HepG2 (cell line): ENCODE results near the gene TWF1. TPM values are rescaled to one million over a fixed set of nuclear protein-coding genes. Genes with fewer than 3 reads are reported as not detected.

Experiments
- ATAC-seq: fragments of 200-7000 bp; cut with Tn5 transposase; 3 replicates; pipeline ENCODE4 v1.9.1; 2020; ENCODE audit warnings: mild to moderate bottlenecking, moderate library complexity
- Bru-seq: library from RNA; stranded (reverse); fragments of 400-500 nt; gene quantifications from one replicate; lab custom pipeline; 2021; lab: Mats Ljungman, UMichigan
- BruChase-seq, 2 experiments: library from RNA; stranded (reverse); fragments of 400-500 nt; gene quantifications; one replicate each; lab custom pipeline; 2021; lab: Mats Ljungman, UMichigan
- BruUV-seq: library from RNA; stranded (reverse); fragments of 400-500 nt; replicated peaks from 2 replicates; lab custom pipeline; 2021; lab: Mats Ljungman, UMichigan
- CTCF ChIA-PET: fragments of 300-600 bp; formaldehyde crosslinking; extraction: SDS; loops from one replicate; lab custom pipeline; 2021; ENCODE audit warnings: low total read pairs, inconsistent platforms, low intra/inter-chr PET ratio; lab: Yijun Ruan, JAX
- POLR2A ChIA-PET: fragments of 350-600 bp; sonication (Branson Sonifier 250); formaldehyde crosslinking; loops from one replicate; lab custom pipeline; 2020; ENCODE audit warnings: antibody characterized with exemption, inconsistent platforms; lab: Yijun Ruan, JAX
- DNase-seq: peaks from one replicate; pipeline ENCODE4 v3.0.0-alpha.2; 2015; ENCODE audit warnings: low spot score
- FAIRE-seq: peaks from 3 replicates; lab custom pipeline; 2011; peaks lifted over from hg19 to GRCh38; lab: Jason Lieb, UNC
- H2AFZ ChIP-seq: one replicate; pipeline ENCODE4 v1.6.1; 2011; ENCODE audit warnings: low read length, inconsistent platforms
- H3K27ac ChIP-seq: fragments of 300-600 bp; 3 replicates; pipeline ENCODE4 v1.8.0; 2011; ENCODE audit warnings: mixed run types, mild to moderate bottlenecking, mixed read lengths, low read length, inconsistent platforms; ENCODE audit not compliant: insufficient read depth; ENCODE audit errors: extremely low read length
- H3K27me3 ChIP-seq, 2 experiments: fragments of 200-600 bp in 1 of 2; 2 replicates in 1 of 2; 3 replicates in 1 of 2; pipeline versions ENCODE4 v1.6.0 to v1.8.0; 2011; ENCODE audit warnings: low read length in 2 of 2, mild to moderate bottlenecking in 2 of 2, moderate library complexity in 2 of 2, inconsistent platforms in 1 of 2; ENCODE audit not compliant: insufficient read depth in 2 of 2, control insufficient read depth in 1 of 2
- H3K36me3 ChIP-seq, 2 experiments: fragments of 200-600 bp in 1 of 2; replicated peaks in 1 of 2; 2 replicates in 1 of 2; 3 replicates in 1 of 2; pipeline versions ENCODE4 v1.5.1 to v1.8.0; 2011; ENCODE audit warnings: low read length in 2 of 2, inconsistent platforms in 1 of 2; ENCODE audit not compliant: insufficient read depth in 2 of 2, control insufficient read depth in 1 of 2
- H3K4me1 ChIP-seq: 2 replicates; pipeline ENCODE4 v1.5.1; 2012; ENCODE audit warnings: low read length, inconsistent platforms; ENCODE audit not compliant: insufficient read depth
- H3K4me2 ChIP-seq: 2 replicates; pipeline ENCODE4 v1.6.0; 2011; ENCODE audit warnings: low read depth, low read length, inconsistent platforms
- H3K4me3 ChIP-seq, 3 experiments: fragments of 200-600 bp in 1 of 3; sonication (generic), shearing (Covaris generic) in 1 of 3; replicated peaks in 1 of 3; 2 replicates each; pipeline ENCODE4 v1.5.1; 2011 to 2016; ENCODE audit warnings: low read length in 3 of 3, inconsistent platforms in 2 of 3, low read depth in 2 of 3, mild to moderate bottlenecking in 2 of 3, control low read depth in 1 of 3, mixed read lengths in 1 of 3; ENCODE audit not compliant: insufficient read depth in 1 of 3
- H3K79me2 ChIP-seq: one replicate; pipeline ENCODE4 v1.6.1; 2011; ENCODE audit warnings: low read length, inconsistent platforms; ENCODE audit not compliant: insufficient read depth
- H3K9ac ChIP-seq: 2 replicates; pipeline ENCODE4 v1.6.0; 2011; ENCODE audit warnings: mild to moderate bottlenecking, low read depth, low read length, inconsistent platforms; ENCODE audit not compliant: insufficient read depth
- H3K9me3 ChIP-seq: 2 replicates; pipeline ENCODE4 v1.5.1; 2012; ENCODE audit warnings: mild to moderate bottlenecking, low read length
- H4K20me1 ChIP-seq: 2 replicates; pipeline ENCODE4 v1.6.0; 2011; ENCODE audit warnings: inconsistent platforms, mild to moderate bottlenecking, low read length, moderate library complexity; ENCODE audit not compliant: insufficient read depth
- KAT7 ChIP-seq: IDR thresholded peaks from 2 replicates; pipeline ENCODE4 v1.6.1; 2018; ENCODE audit warnings: borderline replicate concordance, missing compliant biosample characterization
- MED8 ChIP-seq: sonication (generic); formaldehyde crosslinking; IDR thresholded peaks from 2 replicates; pipeline ENCODE4 v1.8.1; 2023; ENCODE audit warnings: mild to moderate bottlenecking, missing genetic modification reagents; ENCODE audit not compliant: insufficient replicate concordance
- RAD51 ChIP-seq: fragments of 450-650 bp; IDR thresholded peaks from 2 replicates; pipeline ENCODE4 v1.6.1; 2016; ENCODE audit warnings: borderline replicate concordance
- SP4 ChIP-seq: sonication (generic); formaldehyde crosslinking; IDR thresholded peaks from 2 replicates; pipeline ENCODE4 v1.8.1; 2023; ENCODE audit warnings: mild to moderate bottlenecking, missing genetic modification reagents
- ZFX ChIP-seq: sonication (generic); formaldehyde crosslinking; IDR thresholded peaks from 2 replicates; pipeline ENCODE4 v1.4.0; 2020; ENCODE audit warnings: mild to moderate bottlenecking, low read depth, missing genetic modification reagents, moderate library complexity
- ZNF138 ChIP-seq: sonication (generic); formaldehyde crosslinking; IDR thresholded peaks from 2 replicates; pipeline ENCODE4 v1.5.0; 2020; ENCODE audit warnings: mild to moderate bottlenecking, low read depth, missing genetic modification reagents
- ZNF225 ChIP-seq: sonication (generic); formaldehyde crosslinking; IDR thresholded peaks from 2 replicates; pipeline ENCODE4 v1.4.0; 2020; ENCODE audit warnings: mild to moderate bottlenecking, missing genetic modification reagents
- ZNF547 ChIP-seq: sonication (generic); formaldehyde crosslinking; IDR thresholded peaks from 2 replicates; pipeline ENCODE4 v1.5.1; 2020; ENCODE audit warnings: mild to moderate bottlenecking, missing genetic modification reagents
- ZNF841 ChIP-seq: sonication (generic); formaldehyde crosslinking; IDR thresholded peaks from 2 replicates; pipeline ENCODE4 v1.8.1; 2023; ENCODE audit warnings: missing genetic modification reagents, borderline replicate concordance
- ZSCAN31 ChIP-seq: sonication (generic); formaldehyde crosslinking; IDR thresholded peaks from 2 replicates; pipeline ENCODE4 v1.5.0; 2020; ENCODE audit warnings: low read depth, mild to moderate bottlenecking, missing genetic modification reagents
- WGBS: methylation state at CpG from one replicate; pipeline ENCODE4 v1.1.6; 2017; ENCODE audit warnings: low lambda C conversion rate; 5-methylcytosine and 5-hydroxymethylcytosine counted together
- in situ Hi-C: cut with HindIII; loops from 2 replicates; pipeline ENCODE4 v1.10.0; 2017; ENCODE audit warnings: low pct_unique_long_range_greater_than_20kb; ENCODE audit not compliant: extremely low pct_ligation_motif_present
- intact Hi-C: fragments of 100-400 bp; cut with micrococcal nuclease; formaldehyde crosslinking; loops from one replicate; pipeline ENCODE4 v1.10.0; 2022; ENCODE audit not compliant: unreplicated experiment
- long read RNA-seq, 2 experiments: library from RNA in 1 of 2; library from polyadenylated mRNA in 1 of 2; stranded (forward) in 1 of 2; unstranded in 1 of 2; transcript quantifications; one replicate each; pipeline ENCODE4 v2.0.0, GENCODE V29; 2019 to 2022
- polyA minus RNA-seq, 3 experiments: library from RNA; depleted of rRNA, polyadenylated mRNA; stranded (reverse); fragments of >200 nt; gene quantifications; 2 replicates each; pipeline ENCODE4 v1.2.3, GENCODE V29; 2011; ENCODE audit warnings: low replicate concordance in 1 of 3
- polyA plus RNA-seq, 8 experiments: library from polyadenylated mRNA; depleted of rRNA in 3 of 8; stranded (reverse) in 7 of 8; unstranded in 1 of 8; fragments of >200 nt; fragmentation: Illumina TruSeq in 4 of 8; extraction: Trizol in 4 of 8; gene quantifications; 2 replicates each; pipeline versions ENCODE4 v1.2.1 to v1.2.3, GENCODE V29; 2011 to 2016; ENCODE audit warnings: low read depth in 4 of 8, missing spikeins in 1 of 8, mixed read lengths in 1 of 8; ENCODE audit not compliant: insufficient read depth in 1 of 8
- total RNA-seq, 5 experiments: library from RNA; depleted of rRNA; stranded (reverse); fragments of >200 nt; fragmentation: Illumina TruSeq; extraction: Trizol; gene quantifications; 2 replicates each; pipeline ENCODE4 v1.2.3, GENCODE V29; 2016; ENCODE audit warnings: low read depth in 1 of 5
- TF ChIP-seq, protein P1 (sequence below): sonication (generic); formaldehyde crosslinking; IDR thresholded peaks from 2 replicates; pipeline ENCODE4 v1.4.0; 2020; ENCODE audit warnings: mild to moderate bottlenecking, missing genetic modification reagents
- TF ChIP-seq, protein P2 (sequence below): sonication (generic); formaldehyde crosslinking; IDR thresholded peaks from 2 replicates; pipeline ENCODE4 v1.8.0; 2022; ENCODE audit warnings: mild to moderate bottlenecking, missing genetic modification reagents

TWF1 gene
- total RNA-seq (2016; rRNA removed; fragmentation: Illumina TruSeq; extraction: Trizol) (85.5 and 148 TPM in 2 replicates), polyA plus RNA-seq (2011; rRNA removed) (22.3 and 32.3 TPM in 2 replicates), polyA minus RNA-seq (2011; rRNA and poly(A)+ RNA removed; ENCODE audit: low replicate concordance) (9.6 and 27.1 TPM in 2 replicates), Bru-seq, nascent RNA (percentile 91 among the genes with signal in this experiment), BruChase-seq, experiment 1, labeled RNA remaining after a 6-hour chase (percentile 96 among the genes with signal in this experiment), BruChase-seq, experiment 2, labeled RNA remaining after a 2-hour chase (percentile 93 among the genes with signal in this experiment)
- 12.4 and 17.1 TPM in 2 replicates for total RNA-seq (2016; cell fraction: cytosol; rRNA removed; fragmentation: Illumina TruSeq; extraction: Trizol; ENCODE audit: low read depth)
- total RNA-seq (2016; cell fraction: insoluble cytoplasmic fraction; rRNA removed; fragmentation: Illumina TruSeq; extraction: Trizol), result 90.5 and 142 TPM in 2 replicates
- total RNA-seq (2016; cell fraction: membrane; rRNA removed; fragmentation: Illumina TruSeq; extraction: Trizol), result 63.7 and 70.0 TPM in 2 replicates
- 44.9 and 45.5 TPM in 2 replicates for total RNA-seq (2016; cell fraction: nucleus; rRNA removed; fragmentation: Illumina TruSeq; extraction: Trizol)
- 12.5 and 19.3 TPM in 2 replicates for polyA plus RNA-seq (2011; cell fraction: cytosol; rRNA removed)
- 11.0 and 12.8 TPM in 2 replicates for polyA plus RNA-seq (2011; cell fraction: nucleus; rRNA removed)
- 35.5 and 36.4 TPM in 2 replicates for polyA plus RNA-seq (2012)
- polyA plus RNA-seq (2016; cell fraction: cytosol; fragmentation: Illumina TruSeq; extraction: Trizol; ENCODE audit: low read depth), result 13.7 and 14.1 TPM in 2 replicates
- 99.5 and 109 TPM in 2 replicates for polyA plus RNA-seq (2016; cell fraction: insoluble cytoplasmic fraction; fragmentation: Illumina TruSeq; extraction: Trizol; ENCODE audit: low read depth)
- polyA plus RNA-seq (2016; cell fraction: membrane; fragmentation: Illumina TruSeq; extraction: Trizol; ENCODE audit: low read depth), result 41.8 and 46.1 TPM in 2 replicates
- 41.4 and 45.6 TPM in 2 replicates for polyA plus RNA-seq (2016; cell fraction: nucleus; fragmentation: Illumina TruSeq; extraction: Trizol; ENCODE audit: insufficient read depth, low read depth)
- 42.4 and 45.7 TPM in 2 replicates for polyA minus RNA-seq (2011; cell fraction: cytosol; rRNA and poly(A)+ RNA removed)
- polyA minus RNA-seq (2011; cell fraction: nucleus; rRNA and poly(A)+ RNA removed), result 39.9 and 42.1 TPM in 2 replicates
- long read RNA-seq, experiment 1, transcript TWF1-201 (9 exons, 3,045 nt), result major isoform, 41 of 50 reads
- long read RNA-seq, experiment 1, partial matches to known transcripts, result 5 of 50 reads
- long read RNA-seq, experiment 1, other reads (novel, unspliced or antisense), result 3 of 50 reads
- long read RNA-seq, experiment 2, partial matches to known transcripts, result 0 of 48 reads
- long read RNA-seq, experiment 2, other reads (novel, unspliced or antisense), result 45 of 48 reads

DNA sequence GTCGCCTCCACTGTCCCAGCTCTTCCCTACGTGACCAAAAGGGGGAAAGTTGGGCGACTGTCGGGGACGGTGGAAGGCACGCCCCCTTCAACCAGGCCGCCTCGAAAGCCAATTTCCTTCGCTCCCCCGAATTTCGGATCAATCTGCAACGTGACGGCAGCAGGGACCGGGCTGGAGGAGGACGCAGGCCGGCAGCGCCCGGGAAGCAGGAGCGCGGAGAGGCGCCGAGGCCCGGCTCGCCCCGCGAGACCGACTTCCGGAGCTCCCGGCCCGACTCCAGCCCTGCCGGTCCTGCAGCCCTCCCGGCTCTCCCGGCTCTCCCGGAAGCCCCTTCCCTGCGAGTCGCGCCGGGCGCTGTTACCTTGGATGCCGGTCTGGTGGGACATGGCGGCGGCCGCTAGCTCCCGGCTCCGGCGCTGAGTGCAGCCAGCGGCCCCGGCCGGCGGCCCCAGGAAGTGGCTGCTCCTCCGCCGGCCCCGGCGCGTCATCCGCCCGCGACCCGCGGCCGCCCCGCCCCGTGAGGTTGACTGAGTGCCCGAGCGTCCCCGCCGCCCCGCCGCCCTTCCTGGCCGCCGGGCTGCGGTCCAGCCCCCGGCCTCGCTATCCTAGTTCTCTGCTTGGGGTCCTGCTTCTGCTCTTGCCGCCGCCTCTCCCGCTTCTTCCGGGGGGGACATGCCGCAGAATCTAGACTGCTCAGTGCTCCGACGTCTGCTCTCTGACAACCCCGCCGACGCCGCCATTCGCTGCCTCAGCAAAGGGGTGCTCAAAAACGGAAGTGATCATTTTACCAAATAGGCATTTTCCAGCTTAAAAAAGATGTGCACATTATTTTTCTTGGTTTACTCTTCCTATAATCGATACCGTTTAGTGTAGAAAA is at the start of gene TWF1:
Gene TWF1, minus strand, starts transcription at position 458 of the 877 bp plus-strand sequence. Its CDS starts 72 bp downstream, at position 386.
- H3K36me3 ChIP-seq, result peaks cover 0 to 9% of the 10 kb centered on the region in 2 experiments; a peak in 3 of 5 replicates
- WGBS, result 0% methylated on average over 9 of the region's 89 CpGs
- peaks cover 26% of the 10 kb centered on the region for H3K4me1 ChIP-seq
- no peaks in the 10 kb centered on the region for H3K27me3 ChIP-seq
- intact Hi-C loops (loop anchor here (1.0 to 5.0 kb wide), 4 partner anchors 29 to 76 kb away; partner anchors contain the start of genes IRAK4, PUS7L and TMEM117), in situ Hi-C loops (no loop called here)
- DNase-seq, result peak; percentile 62
- H3K4me3 ChIP-seq, result peak within 1 kb of the TSS; percentile 97 to 100 (median 98)
- H2AFZ ChIP-seq, result peak within 1 kb of the TSS; percentile 39
- peak within 1 kb of the TSS; percentile 98 for H3K9ac ChIP-seq
- peak within 1 kb of the TSS; percentile 96 for H3K27ac ChIP-seq
- ChIA-PET CTCF (no interaction called here), POLR2A (interaction anchor here (0.6 to 3.2 kb wide), 10 partner anchors 9 to 76 kb away, joined by 3 to 17 read pairs (median 6); partner anchors contain the start of genes IRAK4, PUS7L and TMEM117)
- BruUV-seq, result no TSS peak
- peak; percentile 97 for ATAC-seq
- peaks cover 26% of the 10 kb centered on the region for H3K79me2 ChIP-seq
- no peaks in the 10 kb centered on the region for H4K20me1 ChIP-seq
- no peaks in the 10 kb centered on the region for H3K9me3 ChIP-seq
- H3K4me2 ChIP-seq, result peak within 1 kb of the TSS; percentile 85
- FAIRE-seq, result peak; percentile 44
- TF ChIP-seq ZNF547 (0 out of 2 replicates have a peak, but pooled peaks have one; percentile 36), RAD51 (no peak), ZNF225 (CRISPR knock-in tag) (no peak), ZNF841 (CRISPR knock-in tag) (no peak), ZSCAN31 (CRISPR knock-in tag) (peak; percentile 87), SP4 (CRISPR knock-in tag) (peak; percentile 88), ZNF138 (CRISPR knock-in tag) (peak; percentile 62; the same call in 1 of the 2 replicates), KAT7 (CRISPR knock-in tag) (peak; percentile 73; the same call in 1 of the 2 replicates), ZFX (peak; percentile 86), MED8 (CRISPR knock-in tag) (no peak)
- TF ChIP-seq, protein P1, sequence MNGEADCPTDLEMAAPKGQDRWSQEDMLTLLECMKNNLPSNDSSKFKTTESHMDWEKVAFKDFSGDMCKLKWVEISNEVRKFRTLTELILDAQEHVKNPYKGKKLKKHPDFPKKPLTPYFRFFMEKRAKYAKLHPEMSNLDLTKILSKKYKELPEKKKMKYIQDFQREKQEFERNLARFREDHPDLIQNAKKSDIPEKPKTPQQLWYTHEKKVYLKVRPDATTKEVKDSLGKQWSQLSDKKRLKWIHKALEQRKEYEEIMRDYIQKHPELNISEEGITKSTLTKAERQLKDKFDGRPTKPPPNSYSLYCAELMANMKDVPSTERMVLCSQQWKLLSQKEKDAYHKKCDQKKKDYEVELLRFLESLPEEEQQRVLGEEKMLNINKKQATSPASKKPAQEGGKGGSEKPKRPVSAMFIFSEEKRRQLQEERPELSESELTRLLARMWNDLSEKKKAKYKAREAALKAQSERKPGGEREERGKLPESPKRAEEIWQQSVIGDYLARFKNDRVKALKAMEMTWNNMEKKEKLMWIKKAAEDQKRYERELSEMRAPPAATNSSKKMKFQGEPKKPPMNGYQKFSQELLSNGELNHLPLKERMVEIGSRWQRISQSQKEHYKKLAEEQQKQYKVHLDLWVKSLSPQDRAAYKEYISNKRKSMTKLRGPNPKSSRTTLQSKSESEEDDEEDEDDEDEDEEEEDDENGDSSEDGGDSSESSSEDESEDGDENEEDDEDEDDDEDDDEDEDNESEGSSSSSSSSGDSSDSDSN (CRISPR knock-in tag), result peak; percentile 97
- TF ChIP-seq, protein P2, sequence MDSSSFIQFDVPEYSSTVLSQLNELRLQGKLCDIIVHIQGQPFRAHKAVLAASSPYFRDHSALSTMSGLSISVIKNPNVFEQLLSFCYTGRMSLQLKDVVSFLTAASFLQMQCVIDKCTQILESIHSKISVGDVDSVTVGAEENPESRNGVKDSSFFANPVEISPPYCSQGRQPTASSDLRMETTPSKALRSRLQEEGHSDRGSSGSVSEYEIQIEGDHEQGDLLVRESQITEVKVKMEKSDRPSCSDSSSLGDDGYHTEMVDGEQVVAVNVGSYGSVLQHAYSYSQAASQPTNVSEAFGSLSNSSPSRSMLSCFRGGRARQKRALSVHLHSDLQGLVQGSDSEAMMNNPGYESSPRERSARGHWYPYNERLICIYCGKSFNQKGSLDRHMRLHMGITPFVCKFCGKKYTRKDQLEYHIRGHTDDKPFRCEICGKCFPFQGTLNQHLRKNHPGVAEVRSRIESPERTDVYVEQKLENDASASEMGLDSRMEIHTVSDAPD (CRISPR knock-in tag), result no peak
